22Rv1 (cell line): Measurements from ENCODE around the gene PYY.

ENCODE experiments used
- CTCF ChIP-seq: fragments of 450-650 bp; IDR thresholded peaks from 2 replicates; pipeline ENCODE4 v1.5.1; 2017; ENCODE audit warnings: mild to moderate bottlenecking
- ZFX ChIP-seq: fragments of 450-650 bp; IDR thresholded peaks from 2 replicates; pipeline ENCODE4 v1.6.1; 2017; ENCODE audit warnings: antibody characterized with exemption, borderline replicate concordance

DNA sequence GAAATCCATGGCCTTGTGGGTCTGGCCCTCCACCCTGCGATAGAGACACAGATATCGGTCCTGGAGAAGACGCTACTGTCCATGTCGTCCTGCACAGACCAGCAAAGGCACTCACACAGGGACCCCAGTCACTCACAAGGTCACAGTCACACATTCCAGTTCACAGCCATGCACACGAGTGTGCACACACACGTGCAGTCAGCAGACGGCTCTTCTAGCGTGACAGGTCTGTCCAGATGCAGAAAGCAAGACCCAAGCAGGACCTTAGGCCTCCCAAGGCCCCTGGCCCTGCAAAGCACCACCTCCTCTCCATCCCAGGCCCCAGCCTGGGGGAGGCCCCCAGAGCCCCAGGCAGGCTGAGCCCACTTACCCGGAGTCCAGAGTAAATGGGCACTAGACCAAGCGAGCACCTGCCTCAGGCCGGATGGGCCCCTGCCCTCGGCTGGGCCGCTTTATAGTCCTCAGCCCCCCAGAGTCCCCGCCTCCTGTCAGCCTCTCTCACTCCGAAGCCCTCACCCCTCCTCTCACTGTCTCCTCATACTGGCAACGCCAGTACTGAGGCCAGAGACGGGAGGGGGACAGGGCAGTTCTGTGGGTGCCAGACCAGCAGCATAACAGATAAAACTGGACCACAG lies 11.6 kb downstream of the PYY start, which contains the start of gene PPY:
- TF ChIP-seq CTCF (no peak), ZFX (no peak)
